C4-2B (cell line): ENCODE measurements around the gene PPP1R17.

ENCODE experiments used
- ZFX ChIP-seq: fragments of 450-650 bp; IDR thresholded peaks from 2 replicates; pipeline ENCODE4 v1.6.1; 2017
- TF ChIP-seq, protein P1 (sequence below): fragments of 450-650 bp; conservative IDR thresholded peaks from 2 replicates; pipeline ENCODE4 v1.5.1; 2017; ENCODE audit warnings: mild to moderate bottlenecking

DNA sequence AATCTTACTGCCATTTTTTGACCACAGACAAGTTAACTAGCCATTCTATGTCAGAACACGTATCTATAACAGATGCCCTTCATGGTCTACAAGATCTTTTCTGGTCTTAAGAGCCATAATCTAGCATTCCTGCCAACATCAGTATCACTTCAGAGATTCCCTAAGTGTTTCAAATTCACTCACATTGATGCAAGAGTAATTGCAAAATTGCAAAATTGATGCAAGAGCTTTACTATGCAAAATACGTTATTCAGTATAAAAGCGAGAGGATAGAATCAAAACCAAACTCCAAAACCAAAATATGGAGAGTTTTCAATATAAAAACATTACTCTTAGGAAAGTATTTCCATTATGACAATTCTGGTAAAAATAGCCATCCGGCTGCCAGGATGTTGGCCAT, 38.1 kb upstream of the PPP1R17 start:
- TF ChIP-seq, protein P1, sequence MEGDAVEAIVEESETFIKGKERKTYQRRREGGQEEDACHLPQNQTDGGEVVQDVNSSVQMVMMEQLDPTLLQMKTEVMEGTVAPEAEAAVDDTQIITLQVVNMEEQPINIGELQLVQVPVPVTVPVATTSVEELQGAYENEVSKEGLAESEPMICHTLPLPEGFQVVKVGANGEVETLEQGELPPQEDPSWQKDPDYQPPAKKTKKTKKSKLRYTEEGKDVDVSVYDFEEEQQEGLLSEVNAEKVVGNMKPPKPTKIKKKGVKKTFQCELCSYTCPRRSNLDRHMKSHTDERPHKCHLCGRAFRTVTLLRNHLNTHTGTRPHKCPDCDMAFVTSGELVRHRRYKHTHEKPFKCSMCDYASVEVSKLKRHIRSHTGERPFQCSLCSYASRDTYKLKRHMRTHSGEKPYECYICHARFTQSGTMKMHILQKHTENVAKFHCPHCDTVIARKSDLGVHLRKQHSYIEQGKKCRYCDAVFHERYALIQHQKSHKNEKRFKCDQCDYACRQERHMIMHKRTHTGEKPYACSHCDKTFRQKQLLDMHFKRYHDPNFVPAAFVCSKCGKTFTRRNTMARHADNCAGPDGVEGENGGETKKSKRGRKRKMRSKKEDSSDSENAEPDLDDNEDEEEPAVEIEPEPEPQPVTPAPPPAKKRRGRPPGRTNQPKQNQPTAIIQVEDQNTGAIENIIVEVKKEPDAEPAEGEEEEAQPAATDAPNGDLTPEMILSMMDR, result no peak
- TF ChIP-seq ZFX, result no peak
